Activated naive CD8-positive, alpha-beta T cell treated with anti-CD3 and anti-CD28 coated beads, Interleukin-2, amount 50 U/mL, for 16 hours (primary cell): Measurements from ENCODE around the gene UNC119B.
A peak's percentile ranks its signal among the peaks of the same experiment; 100 is the strongest.
"Not testable (repeated sequence)": the region's sequence is repeated elsewhere in the genome, so short reads cannot be mapped to it uniquely, and the experiment has no call there.

ENCODE experiments used
- DNase-seq: peaks from one replicate; pipeline ENCODE4 v3.0.0-alpha.2; 2020; ENCODE audit warnings: low read depth, low spot score

UNC119B gene

DNA sequence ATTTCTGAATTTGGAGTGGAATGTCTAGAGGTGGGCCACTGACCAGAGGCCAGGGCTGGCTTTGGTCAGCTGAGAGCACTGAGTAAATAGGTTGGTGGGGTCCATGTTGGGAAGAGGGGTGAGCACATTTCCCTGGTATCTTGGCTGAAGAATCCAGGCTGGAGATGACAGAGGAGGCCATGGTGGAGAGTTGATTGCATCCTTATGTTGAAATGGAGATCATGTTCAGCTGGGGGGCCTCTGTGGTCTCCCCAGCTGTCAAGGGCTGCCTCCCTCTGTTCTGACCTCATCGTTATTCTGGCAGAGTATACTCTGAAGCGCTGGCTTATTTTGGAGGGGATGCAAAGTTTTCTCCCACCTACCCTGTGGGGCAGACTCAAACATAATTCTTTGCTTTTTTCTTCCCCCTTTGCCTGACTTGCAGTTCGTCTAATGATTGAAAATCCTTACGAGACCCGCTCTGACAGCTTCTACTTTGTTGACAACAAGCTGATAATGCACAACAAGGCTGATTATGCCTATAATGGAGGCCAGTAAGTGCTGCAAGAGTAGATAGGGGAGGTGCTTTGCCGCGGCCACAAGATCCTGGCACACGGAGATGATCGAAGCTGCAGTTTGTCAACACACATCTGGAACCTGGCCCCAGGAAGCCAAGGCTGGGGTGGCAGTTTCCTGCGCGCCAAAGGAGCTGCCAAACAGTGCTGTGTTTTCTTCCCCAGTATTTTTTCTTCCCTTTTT lies 9.4 kb downstream of the UNC119B start:
- DNase-seq = no peak

DNA sequence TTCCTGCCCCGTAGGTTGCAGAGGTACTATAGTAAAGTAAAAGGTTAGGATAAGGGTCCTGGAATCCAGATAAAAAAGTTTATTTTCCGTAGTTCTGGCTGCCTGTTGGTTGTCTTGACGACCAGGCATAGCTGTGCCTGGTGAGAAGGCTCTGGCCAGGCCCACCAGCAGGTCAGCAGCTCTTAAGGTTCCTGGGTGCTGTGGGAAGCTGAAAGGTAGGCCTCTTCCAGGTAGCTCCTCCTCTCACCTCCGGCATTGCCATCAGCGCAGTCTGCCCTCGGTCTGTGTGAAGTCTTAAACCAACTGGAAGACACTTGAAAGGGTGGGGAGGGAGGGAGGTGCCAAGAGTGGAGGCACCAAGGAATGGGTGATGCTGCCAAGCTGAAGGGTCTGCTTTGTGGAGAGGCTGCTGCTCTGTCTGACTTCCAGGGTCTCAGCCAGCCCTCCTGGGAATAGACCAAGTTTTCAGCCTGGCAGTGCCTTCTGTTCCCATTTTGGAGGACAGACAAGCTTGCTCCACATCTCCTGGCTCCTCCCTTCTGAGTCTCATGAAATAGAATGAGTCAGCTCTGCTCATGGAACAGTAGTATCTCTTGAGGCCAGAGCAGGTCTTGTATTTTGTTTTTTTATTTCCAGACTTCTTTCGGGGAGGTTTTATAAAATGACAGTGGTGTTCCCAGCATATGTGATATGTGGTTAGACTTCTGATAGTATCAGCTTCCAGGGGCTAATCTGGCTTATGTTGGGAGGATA lies 10.2 kb downstream of the UNC119B start:
- DNase-seq = no peak

DNA sequence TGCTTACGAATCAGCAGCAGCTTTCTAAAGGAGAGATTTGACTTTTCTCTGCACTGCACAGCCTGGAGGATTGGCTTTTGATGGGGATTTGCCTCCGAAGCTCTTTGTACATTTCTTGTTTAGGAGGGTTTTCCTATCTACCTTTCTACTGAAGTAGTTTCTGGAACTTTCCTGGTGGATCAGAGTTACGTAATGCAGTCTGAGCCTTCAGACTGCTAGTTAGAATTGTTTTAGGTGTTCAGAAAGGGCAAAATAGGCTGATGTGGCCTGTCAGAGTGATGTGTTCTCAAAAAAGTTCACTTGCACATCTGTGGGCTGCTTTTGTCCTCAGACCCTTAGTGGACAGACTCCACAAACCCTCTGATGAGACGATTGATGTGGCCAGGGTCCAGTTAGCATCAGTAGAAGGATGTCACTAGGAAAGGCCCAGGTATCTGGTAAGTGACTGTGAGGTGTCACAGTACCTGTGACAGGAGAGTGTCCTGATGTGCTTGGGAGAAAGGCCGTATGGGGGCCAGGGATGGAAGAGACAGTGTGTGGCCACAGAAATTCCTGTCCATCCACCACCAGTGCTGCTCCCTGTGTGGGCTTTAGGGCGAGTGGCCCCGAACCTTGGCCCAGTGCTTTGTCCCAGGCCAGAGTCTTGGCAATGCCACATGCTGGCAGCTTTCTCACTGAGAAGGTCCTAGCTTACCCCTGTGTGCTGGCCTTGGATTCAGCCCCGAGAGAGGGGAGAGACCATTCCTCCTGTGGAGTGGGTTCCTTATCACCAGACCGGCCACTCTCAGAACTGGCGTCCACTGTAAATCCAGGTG lies 10.9 kb downstream of the UNC119B start:
- DNase-seq = no peak

DNA sequence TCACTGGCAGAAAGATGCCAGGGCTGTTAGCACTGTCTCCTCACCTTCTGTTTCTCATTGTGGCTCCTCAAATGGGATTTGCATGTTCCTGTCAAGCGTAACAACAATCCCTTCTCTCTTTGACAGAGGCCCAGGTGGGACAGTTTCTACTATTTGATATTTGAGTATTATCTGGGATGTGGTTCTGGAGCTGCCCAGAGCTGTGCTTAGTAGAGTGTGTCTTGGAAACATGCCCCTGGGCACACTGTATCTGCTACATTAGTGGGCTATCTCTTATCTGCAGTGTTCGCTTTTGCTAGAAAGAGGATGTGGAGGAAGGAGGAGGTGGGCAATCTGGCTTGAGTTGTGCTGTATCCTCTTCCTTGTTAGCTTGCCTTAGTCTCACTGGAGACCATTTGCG lies 11.6 kb downstream of the UNC119B start:
- no peak for DNase-seq

DNA sequence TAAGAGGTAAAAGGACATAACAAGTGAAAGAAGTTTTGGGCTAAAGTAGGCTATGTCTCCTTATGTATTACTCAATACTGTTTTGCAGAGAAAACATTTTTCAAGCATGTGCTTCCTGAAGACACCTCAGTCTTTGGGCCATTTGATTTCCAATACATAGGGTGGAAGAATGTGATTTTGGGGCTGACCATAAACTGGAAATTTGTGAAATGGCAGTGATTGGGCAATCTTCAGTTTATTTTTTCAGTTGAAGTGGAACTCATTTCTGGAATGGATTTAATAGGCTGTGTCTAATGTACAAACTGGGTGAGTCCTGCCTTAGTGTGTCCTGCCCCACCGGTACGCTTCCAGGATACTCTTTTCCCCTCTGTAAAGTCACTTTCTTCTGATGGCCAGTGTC lies 12.5 kb downstream of the UNC119B start:
- DNase-seq = no peak

DNA sequence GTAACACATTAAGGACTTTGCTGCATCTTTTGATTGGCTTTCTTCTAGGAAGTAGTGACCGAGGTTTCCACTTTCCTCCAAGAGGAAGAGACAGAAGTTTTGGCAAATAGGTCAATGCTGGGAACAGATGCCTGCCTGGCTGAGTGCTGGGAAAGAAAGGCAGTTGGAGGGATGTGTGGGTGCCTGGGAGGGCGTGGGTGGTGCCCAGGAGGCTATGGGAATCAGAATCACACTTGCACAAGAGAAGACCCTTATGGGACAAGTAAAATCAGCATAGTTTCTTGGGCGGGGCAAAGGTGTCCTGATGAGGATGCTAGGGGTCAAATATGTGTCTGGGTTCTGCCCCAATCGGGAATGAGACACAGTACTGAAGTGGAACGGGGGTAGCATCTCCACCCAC lies 14.5 kb downstream of the UNC119B start:
- DNase-seq = no peak

DNA sequence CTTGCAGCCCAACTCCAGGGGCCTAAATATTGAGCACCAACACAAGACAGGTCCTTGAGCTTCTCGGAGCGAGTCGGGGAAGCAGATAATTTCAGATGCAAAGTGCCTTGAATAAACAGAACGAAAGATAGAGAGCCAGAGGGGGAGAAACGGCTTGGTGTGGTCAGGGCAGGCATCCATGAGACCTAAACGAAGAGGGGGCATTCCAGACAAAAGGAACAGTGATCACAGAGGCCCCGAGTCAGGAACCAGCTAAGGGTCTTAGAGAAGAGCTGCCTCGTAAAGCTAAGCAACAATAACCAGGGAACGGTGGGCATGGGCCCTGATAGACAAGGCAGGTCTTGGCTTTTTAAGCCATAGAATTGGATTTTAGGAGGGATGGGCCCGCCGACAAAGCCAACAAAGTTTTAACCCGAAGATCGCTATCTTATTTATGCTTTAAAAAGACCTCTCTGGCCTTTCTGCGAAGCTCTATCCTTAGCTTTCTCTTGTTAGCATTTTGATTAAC lies 14.9 kb downstream of the UNC119B start:
- no peak for DNase-seq

DNA sequence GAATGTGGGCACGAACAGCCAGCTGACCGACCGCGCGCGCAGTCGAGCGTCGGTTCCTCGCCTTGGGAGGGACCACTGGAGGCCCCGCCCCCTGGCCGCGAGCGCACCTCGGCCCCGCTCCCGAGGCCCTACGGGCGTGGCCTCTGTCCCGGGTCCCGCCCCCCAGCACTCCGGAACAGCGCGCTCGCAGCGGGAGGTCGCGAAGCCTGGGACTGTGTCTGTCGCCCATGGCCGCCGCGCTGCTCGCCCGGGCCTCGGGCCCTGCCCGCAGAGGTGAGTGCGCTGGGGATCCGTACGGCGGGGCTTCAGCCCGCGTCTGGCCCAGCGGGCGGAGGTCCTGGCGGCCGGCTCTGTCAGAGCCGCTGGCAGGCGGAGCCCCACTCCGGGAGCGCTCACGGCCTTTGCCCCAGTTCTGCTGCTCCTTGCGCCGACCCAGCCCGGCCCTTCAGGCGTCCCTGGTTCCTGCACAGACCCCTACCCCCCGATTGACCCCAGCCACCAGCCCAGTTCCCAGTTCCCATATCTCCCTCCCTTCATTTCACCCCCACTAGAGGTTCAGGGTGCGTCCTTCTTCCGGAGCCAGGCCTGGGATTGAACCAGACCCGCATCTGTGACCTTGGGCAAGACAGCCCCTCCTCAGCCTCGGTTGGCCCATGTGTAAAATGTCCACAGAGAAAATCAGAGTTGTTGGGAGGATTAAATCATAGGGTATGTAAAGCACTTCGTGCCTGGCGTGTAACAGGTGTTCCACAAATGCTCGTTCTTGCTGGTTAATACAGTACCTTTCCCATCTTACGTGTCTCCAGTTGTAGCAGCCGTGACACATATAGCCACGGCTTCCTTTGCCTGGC lies 15.6 kb downstream of the UNC119B start, which contains the start of gene ACADS:
TSS of gene ACADS (plus strand) at position 168 of the 851 bp plus-strand sequence. CDS start at position 228, 60 bp downstream.
- DNase-seq = peak; percentile 80

DNA sequence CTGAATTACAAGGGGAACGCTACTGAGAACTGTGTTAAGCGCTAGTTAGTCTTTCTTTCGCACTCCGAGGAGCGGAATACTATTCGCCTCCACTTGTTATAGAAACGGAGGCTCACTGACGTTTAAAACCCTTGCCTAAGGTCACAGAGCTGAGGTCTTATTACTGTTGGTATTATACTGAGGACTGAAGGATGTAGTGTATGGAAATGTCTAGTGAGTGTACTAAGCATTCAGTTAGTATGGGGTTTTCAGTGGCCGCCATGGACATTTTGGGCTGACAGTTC lies 16.2 kb downstream of the UNC119B start:
- DNase-seq = no peak

DNA sequence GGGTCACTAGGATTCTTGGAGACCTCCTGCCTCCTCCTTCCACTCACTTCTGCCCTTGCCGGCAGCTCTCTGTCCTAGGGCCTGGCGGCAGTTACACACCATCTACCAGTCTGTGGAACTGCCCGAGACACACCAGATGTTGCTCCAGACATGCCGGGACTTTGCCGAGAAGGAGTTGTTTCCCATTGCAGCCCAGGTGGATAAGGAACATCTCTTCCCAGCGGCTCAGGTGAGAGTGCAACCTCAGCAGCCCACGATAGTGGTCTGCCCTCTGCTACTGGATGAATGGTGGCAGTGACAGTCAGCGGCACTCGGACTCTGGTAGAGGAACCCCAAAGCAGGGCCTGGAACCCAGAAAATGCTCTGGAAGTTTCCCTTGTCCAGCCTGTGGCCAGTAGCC lies 16.7 kb downstream of the UNC119B start:
- no peak for DNase-seq

DNA sequence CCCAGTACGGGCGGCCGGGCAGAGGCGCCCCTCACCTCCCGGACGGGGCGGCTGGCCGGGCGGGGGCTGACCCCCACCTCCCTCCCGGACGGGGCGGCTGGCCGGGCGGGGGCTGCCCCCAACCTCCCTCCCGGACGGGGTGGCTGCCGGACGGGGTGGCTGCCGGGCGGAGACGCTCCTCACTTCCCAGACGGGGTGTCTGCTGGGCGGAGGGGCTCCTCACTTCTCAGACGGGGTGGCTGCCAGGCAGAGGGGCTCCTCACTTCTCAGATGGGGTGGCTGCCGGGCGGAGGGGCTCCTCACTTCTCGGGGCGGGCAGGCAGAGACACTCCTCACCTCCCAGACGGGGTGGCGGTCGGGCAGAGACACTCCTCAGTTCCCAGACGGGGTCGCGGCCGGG lies 21.9 kb downstream of the UNC119B start:
- DNase-seq = not testable (repeated sequence)

DNA sequence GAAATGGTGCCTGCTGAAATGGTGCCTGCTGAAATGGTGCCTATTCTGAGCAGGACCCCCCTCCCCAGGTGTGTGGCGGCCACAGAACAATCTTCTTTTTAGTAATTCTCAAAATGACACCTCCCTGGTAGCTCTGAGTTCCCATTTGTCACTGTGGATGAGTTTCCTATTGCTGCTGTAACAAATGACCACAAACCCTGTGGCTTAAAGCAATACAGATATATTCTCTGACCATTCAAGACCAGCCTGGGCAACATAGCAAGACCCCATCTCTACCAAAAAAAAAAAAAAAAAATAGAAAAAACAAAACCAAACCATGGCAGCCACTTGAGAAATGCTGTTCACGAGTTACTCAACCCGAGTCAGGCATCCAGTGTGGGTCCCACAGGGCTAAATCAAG lies 23.3 kb downstream of the UNC119B start:
- DNase-seq = no peak

DNA sequence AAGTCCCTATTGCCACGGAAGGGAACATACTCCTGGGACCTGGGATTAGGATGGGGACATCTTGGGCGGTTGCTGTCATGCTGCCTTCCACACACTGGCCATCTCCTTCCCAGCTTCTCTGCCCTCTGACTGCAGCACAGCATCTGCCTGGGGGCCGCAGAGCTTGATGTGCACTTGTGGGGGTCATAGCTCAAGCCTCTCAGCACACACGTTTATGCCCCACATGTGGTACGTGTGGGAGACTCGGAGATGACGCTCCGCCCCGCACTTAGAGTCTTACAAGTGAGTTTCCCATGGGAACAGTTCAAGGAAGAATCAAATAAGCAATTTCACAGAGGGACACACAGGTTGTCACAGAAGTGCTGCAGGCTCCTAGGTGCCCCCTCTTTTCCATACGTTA lies 24.0 kb downstream of the UNC119B start:
- no peak for DNase-seq

DNA sequence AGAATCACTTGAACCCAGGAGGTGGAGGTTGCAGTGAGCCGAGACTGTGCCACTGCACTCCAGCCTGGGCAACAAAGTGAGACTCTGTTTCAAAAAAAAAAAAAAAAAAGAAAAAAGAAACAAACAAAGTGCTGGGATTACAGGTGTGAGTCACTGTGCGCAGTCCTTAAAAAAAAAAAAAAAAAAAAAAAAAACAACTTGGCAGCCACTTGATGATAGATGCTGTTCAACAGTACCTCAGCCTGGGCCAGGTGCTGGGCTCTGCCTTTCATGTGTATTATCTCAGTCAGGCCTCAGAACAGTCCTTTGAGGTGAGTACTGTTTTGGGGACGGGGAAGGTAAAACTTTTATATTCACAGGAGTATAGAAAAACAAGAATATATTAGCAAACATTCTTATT lies 24.9 kb downstream of the UNC119B start:
- DNase-seq = no peak

DNA sequence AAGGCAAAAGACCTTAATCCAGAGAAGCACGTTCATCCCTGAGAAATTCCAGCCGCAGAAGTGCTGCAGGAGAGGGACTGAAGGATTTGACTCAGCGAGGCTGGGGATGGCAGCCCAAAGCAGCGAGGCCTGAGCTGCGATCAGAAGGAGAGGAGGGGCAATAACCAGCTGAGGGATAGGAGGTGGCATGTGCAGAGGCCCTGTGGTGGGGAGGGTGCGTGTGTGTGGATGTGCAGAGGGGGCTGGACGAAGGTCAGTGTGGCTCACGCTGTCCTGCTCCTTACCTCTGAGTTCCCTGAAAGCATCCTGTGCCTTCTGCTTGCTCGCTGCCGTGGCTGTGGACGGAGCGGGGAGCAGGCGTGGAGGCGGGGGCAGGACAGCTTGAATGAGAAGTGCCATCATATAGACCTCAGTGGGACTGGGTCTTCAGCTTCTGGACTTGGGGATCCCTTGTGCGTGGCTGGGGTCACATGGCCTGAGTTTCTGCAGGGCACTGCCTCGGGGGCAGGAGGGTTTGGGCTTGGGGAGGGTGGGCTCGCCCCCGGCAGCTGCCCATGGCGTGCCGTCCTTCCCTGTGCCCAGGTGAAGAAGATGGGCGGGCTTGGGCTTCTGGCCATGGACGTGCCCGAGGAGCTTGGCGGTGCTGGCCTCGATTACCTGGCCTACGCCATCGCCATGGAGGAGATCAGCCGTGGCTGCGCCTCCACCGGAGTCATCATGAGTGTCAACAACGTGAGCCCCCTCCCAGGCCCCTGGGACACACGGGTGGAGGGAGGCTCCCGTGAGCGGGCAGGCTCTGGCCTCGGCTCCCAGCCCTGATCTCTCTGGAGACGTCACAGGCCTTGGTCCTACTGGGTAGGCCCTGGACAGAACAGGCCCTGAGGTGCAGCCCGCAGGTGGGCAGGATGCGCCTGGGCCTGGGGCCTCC lies 26.4 kb downstream of the UNC119B start:
- DNase-seq = no peak

DNA sequence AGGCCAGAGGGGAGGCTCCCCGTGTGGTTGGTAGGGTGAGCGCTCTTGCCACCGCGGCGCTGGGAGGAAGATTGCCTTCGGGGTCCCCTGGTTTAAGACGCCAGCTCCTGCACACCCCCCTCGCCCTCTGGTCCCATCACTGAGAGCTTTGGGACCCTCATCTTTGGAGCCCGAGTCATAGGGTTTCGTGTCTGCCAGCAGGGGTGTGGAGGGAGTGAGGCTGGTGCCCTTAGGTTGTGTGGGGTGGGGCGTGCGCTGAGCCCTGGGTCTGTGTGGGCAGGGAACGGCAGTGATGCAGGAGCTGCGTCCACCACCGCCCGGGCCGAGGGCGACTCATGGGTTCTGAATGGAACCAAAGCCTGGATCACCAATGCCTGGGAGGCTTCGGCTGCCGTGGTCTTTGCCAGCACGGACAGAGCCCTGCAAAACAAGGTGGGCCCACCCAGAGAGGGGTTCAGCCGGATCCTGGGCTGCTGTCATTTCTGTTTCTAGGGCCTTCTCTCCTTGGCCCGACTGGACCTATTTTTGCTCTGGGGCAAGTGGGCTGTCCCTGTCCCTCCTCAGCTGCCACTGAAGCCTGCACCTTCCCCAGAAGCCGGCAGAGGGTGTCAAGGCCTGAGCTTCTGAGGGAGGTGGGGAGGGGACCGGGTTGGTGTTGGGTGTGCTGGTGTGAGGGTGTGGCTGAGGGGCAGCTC lies 27.4 kb downstream of the UNC119B start:
- DNase-seq = no peak

DNA sequence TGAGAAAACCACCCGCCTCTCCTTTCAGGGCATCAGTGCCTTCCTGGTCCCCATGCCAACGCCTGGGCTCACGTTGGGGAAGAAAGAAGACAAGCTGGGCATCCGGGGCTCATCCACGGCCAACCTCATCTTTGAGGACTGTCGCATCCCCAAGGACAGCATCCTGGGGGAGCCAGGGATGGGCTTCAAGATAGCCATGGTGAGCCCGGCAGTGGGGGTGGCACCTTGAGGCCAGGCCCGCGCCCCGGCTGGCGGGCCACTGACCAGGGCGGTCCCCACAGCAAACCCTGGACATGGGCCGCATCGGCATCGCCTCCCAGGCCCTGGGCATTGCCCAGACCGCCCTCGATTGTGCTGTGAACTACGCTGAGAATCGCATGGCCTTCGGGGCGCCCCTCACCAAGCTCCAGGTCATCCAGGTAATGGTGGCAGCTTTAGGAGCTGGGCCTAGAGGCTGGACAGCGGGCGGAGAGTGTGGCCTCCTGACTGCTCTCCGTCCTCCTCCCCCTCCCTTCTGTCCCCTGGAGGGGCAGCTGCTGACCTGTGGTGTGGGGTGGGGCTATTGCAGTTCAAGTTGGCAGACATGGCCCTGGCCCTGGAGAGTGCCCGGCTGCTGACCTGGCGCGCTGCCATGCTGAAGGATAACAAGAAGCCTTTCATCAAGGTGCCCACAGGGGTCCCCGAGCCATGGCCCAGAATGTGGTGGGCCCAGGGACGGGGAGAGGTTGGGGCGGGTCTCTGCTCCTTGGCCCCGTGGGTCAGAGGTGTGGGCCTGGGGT lies 28.2 kb downstream of the UNC119B start:
- DNase-seq = no peak

DNA sequence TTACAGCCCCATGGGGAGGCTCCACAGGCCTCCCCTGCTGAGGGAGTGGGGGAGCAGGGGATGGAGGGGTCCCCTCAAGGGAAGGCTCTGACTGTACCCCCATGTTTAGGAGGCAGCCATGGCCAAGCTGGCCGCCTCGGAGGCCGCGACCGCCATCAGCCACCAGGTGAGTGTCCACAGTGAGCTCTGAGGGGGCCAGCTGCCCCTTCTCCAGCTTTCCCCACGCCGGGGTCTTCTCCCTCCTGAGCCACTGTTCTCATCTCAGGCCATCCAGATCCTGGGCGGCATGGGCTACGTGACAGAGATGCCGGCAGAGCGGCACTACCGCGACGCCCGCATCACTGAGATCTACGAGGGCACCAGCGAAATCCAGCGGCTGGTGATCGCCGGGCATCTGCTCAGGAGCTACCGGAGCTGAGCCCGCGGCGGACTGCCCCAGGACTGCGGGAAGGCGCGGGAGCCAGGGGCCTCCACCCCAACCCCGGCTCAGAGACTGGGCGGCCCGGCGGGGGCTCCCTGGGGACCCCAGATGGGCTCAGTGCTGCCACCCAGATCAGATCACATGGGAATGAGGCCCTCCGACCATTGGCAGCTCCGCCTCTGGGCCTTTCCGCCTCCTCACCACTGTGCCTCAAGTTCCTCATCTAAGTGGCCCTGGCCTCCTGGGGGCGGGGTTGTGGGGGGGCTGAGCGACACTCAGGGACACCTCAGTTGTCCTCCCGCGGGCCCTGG lies 28.9 kb downstream of the UNC119B start:
- DNase-seq = no peak
